B cell (primary cell): Measurements from ENCODE around the gene HLA-DMB. TPM values are rescaled to one million over a fixed set of nuclear protein-coding genes. Genes with fewer than 3 reads are reported as not detected.

Experiments used
- ATAC-seq: fragments of 200-7000 bp; cut with Tn5 transposase; one replicate; pipeline ENCODE4 v1.10.0; 2021; ENCODE audit warnings: low read depth, mild to moderate bottlenecking, moderate number of reproducible peaks, moderate library complexity
- CTCF ChIA-PET: fragments of 350-600 bp; sonication (Branson Sonifier 250); formaldehyde crosslinking; loops from one replicate; lab custom pipeline; 2021; ENCODE audit warnings: antibody characterized with exemption, inconsistent platforms; lab: Charles Lee
- POLR2A ChIA-PET: fragments of 350-600 bp; sonication (Branson Sonifier 250); formaldehyde crosslinking; loops from one replicate; lab custom pipeline; 2021; ENCODE audit warnings: antibody characterized with exemption; lab: Charles Lee
- DNase-seq: peaks from one replicate; pipeline ENCODE4 v3.0.0; 2013
- H2AFZ ChIP-seq: 2 replicates; pipeline ENCODE4 v1.6.1; 2012; ENCODE audit warnings: mild to moderate bottlenecking, low read depth, low read length; ENCODE audit not compliant: insufficient read depth, poor library complexity, severe bottlenecking
- H3K27ac ChIP-seq, 2 donors: 1 replicate in 1 of 2; 2 replicates in 1 of 2; pipeline ENCODE4 v1.5.1; 2012 to 2013; ENCODE audit warnings: low read length in 2 of 2, mild to moderate bottlenecking in 2 of 2, moderate library complexity in 1 of 2
- H3K27me3 ChIP-seq, 4 experiments: fragments of 200-600 bp in 1 of 4; sonication (generic) in 1 of 4; replicated peaks in 1 of 4; 1 replicate in 2 of 4; 2 replicates in 2 of 4; pipeline versions ENCODE4 v1.6.1 to v1.7.0; 2013 to 2016; ENCODE audit warnings: low read length in 3 of 4, mild to moderate bottlenecking in 2 of 4, mixed read lengths in 1 of 4, moderate library complexity in 1 of 4; ENCODE audit not compliant: insufficient read depth in 4 of 4, control insufficient read depth in 3 of 4; ENCODE audit errors: control extremely low read depth in 1 of 4
- H3K36me3 ChIP-seq, 2 experiments: replicated peaks in 1 of 2; 1 replicate in 1 of 2; 2 replicates in 1 of 2; pipeline versions ENCODE4 v1.6.1 to v1.7.1; 2013; ENCODE audit warnings: low read length in 1 of 2; ENCODE audit not compliant: insufficient read depth in 2 of 2, control insufficient read depth in 1 of 2; ENCODE audit errors: control extremely low read depth in 1 of 2, extremely low read depth in 1 of 2
- H3K4me1 ChIP-seq, 2 donors: fragments of 200-600 bp in 1 of 2; sonication (generic) in 1 of 2; 1 replicate in 1 of 2; 2 replicates in 1 of 2; pipeline versions ENCODE4 v1.5.1 to v1.6.1; 2013 to 2017; ENCODE audit warnings: low read length in 2 of 2; ENCODE audit not compliant: control insufficient read depth in 2 of 2, insufficient read depth in 2 of 2
- H3K4me2 ChIP-seq: replicated peaks from 2 replicates; pipeline ENCODE3; 2012; ENCODE audit warnings: mild to moderate bottlenecking, low read depth, low read length; ENCODE audit not compliant: poor library complexity, severe bottlenecking
- H3K4me3 ChIP-seq, 5 experiments: fragments of 200-600 bp in 1 of 5; sonication (generic) in 1 of 5; 1 replicate in 3 of 5; 2 replicates in 2 of 5; pipeline versions ENCODE4 v1.5.1 to v1.7.0; 2011 to 2016; ENCODE audit warnings: low read length in 4 of 5, mild to moderate bottlenecking in 4 of 5, low read depth in 2 of 5, control low read depth in 1 of 5, moderate library complexity in 1 of 5; ENCODE audit not compliant: insufficient read depth in 1 of 5; ENCODE audit errors: control extremely low read depth in 1 of 5, extremely low read depth in 1 of 5
- H3K79me2 ChIP-seq: fragments of 200-600 bp; sonication (generic); one replicate; pipeline ENCODE4 v1.6.0; 2016; ENCODE audit warnings: low read length; ENCODE audit not compliant: control insufficient read depth, insufficient read depth
- H3K9ac ChIP-seq: fragments of 200-600 bp; sonication (generic); 2 replicates; pipeline ENCODE4 v1.6.1; 2017; ENCODE audit warnings: mild to moderate bottlenecking, low read length, moderate library complexity
- H3K9me3 ChIP-seq, 3 donors: one replicate each; pipeline versions ENCODE4 v1.6.1 to v1.7.1; 2013; ENCODE audit warnings: low read length in 2 of 3; ENCODE audit not compliant: control insufficient read depth in 2 of 3, insufficient read depth in 1 of 3; ENCODE audit errors: control extremely low read depth in 1 of 3
- H4K20me1 ChIP-seq: 2 replicates; pipeline ENCODE4 v1.6.0; 2012; ENCODE audit warnings: mild to moderate bottlenecking, low read length; ENCODE audit not compliant: insufficient read depth, control insufficient read depth, poor library complexity, severe bottlenecking
- H3K27ac Mint-ChIP-seq: one replicate; pipeline ENCODE4 v1.8.0; 2021; ENCODE audit warnings: mixed read lengths
- H3K27me3 Mint-ChIP-seq: one replicate; pipeline ENCODE4 v1.8.0; 2021; ENCODE audit warnings: mixed read lengths
- H3K4me1 Mint-ChIP-seq: one replicate; pipeline ENCODE4 v1.8.0; 2021; ENCODE audit warnings: mixed read lengths
- H3K4me3 Mint-ChIP-seq: one replicate; pipeline ENCODE4 v1.8.0; 2021; ENCODE audit warnings: mixed read lengths
- H3K9me3 Mint-ChIP-seq: one replicate; pipeline ENCODE4 v1.8.0; 2022; ENCODE audit warnings: mixed read lengths; ENCODE audit not compliant: insufficient read depth
- CTCF ChIP-seq: fragments of 200-600 bp; IDR thresholded peaks from one replicate; pipeline ENCODE4 v1.8.0; 2022; ENCODE audit warnings: antibody characterized with exemption, mild to moderate bottlenecking
- EZH2 ChIP-seq: IDR thresholded peaks from 2 replicates; pipeline ENCODE4 v1.6.1; 2012; ENCODE audit warnings: borderline replicate concordance, low read depth, mild to moderate bottlenecking, moderate library complexity, low read length; ENCODE audit not compliant: insufficient read depth, poor library complexity, severe bottlenecking
- WGBS: methylation state at CpG from one replicate; pipeline ENCODE4 v1.1.5; 2013; ENCODE audit warnings: missing lambda C conversion rate; ENCODE audit not compliant: insufficient coverage; 5-methylcytosine and 5-hydroxymethylcytosine counted together
- intact Hi-C: fragments of 100-400 bp; cut with micrococcal nuclease; formaldehyde crosslinking; loops from one replicate; pipeline ENCODE4 v1.10.0; 2022
- polyA plus RNA-seq: library from polyadenylated mRNA; depleted of rRNA; stranded (reverse); fragments of >200 nt; gene quantifications from 2 replicates; pipeline ENCODE4 v1.2.3, GENCODE V29; 2012
- total RNA-seq, 2 donors: library from RNA; stranded (reverse); fragments of 120-200 nt in 1 of 2; gene quantifications; 1 replicate in 1 of 2; 2 replicates in 1 of 2; pipeline versions ENCODE4 v1.2.3 to v1.2.4, GENCODE V29; 2013 to 2022

The HLA-DMB gene
- total and polyA plus RNA-seq, 2 donors (not counting 1 experiment from before 2014, with no cell fraction given), result 593 to 656 TPM

- Histone ChIP-seq H3K79me2 (peaks cover 68% of the 10 kb centered on the region), H2AFZ (no peak overlapping the region), H3K4me1 (peaks cover 66 to 82% of the 10 kb centered on the region in 2 donors), H4K20me1 (peaks cover 4% of the 10 kb centered on the region), H3K27ac (peak overlapping the region; percentile 97 to 98), H3K4me2 (peak overlapping the region; percentile 81), H3K9ac (peak overlapping the region; percentile 93), H3K4me3 (peak overlapping the region; percentile 95 to 100 (median 96)), H3K27me3 (no peaks in the 10 kb centered on the region), H3K9me3 (no peaks in the 10 kb centered on the region), H3K36me3 (peaks cover 0 to 32% of the 10 kb centered on the region in 2 experiments)
- no peaks in the 10 kb centered on the region for H3K9me3 Mint-ChIP-seq
- WGBS, result 4% methylated on average over 5 of the region's 7 CpGs
- H3K27ac Mint-ChIP-seq, result peak overlapping the region; percentile 99
- ATAC-seq (peak; percentile 48), DNase-seq (peak; percentile 94)
- peak overlapping the region; percentile 96 for H3K4me3 Mint-ChIP-seq
- no peaks in the 10 kb centered on the region for H3K27me3 Mint-ChIP-seq
- peaks cover 77% of the 10 kb centered on the region for H3K4me1 Mint-ChIP-seq
- intact Hi-C loops, result loop anchor here (1.0 to 10.0 kb wide), 9 partner anchors 8 to 669 kb away; partner anchors contain the start of genes HLA-DMA, HLA-DOB and PSMB8
- CTCF ChIA-PET, result interaction anchor here (0.7 to 15.8 kb wide), 18 partner anchors 8 to 180 kb away, joined by 3 to 462 read pairs (median 5); partner anchors contain the start of genes BRD2, HLA-DMA, PSMB9 and TAP1
- no peak for TF ChIP-seq EZH2
- no peak for TF ChIP-seq CTCF
- POLR2A ChIA-PET, result interaction anchor here (0.6 to 7.4 kb wide), 14 partner anchors 9 to 139 kb away, joined by 3 to 326 read pairs (median 8); partner anchors contain the start of genes BRD2, HLA-DMA, PSMB8 and PSMB9
Observed at GRCh38 chr6:32941214-32941768, 463 bp upstream of the HLA-DMB start.

- H3K4me3 ChIP-seq, result peak overlapping the region; percentile 51 to 100 (median 96)
- no peak overlapping the region for H2AFZ ChIP-seq
- peaks cover 8% of the 10 kb centered on the region for H4K20me1 ChIP-seq
- TF ChIP-seq CTCF (no peak), EZH2 (no peak)
- 83% methylated on average over 5 of the region's 7 CpGs for WGBS
- H3K27me3 ChIP-seq, result no peaks in the 10 kb centered on the region
- H3K9ac ChIP-seq, result peak overlapping the region; percentile 93
- no peak for DNase-seq
- peaks cover 9 to 60% of the 10 kb centered on the region in 2 experiments for H3K36me3 ChIP-seq
- no peaks in the 10 kb centered on the region for H3K9me3 Mint-ChIP-seq
- peak overlapping the region; percentile 88 for H3K27ac Mint-ChIP-seq
- H3K4me1 Mint-ChIP-seq, result peaks cover 82% of the 10 kb centered on the region
- H3K4me1 ChIP-seq, result peaks cover 70 to 82% of the 10 kb centered on the region in 2 donors
- H3K27me3 Mint-ChIP-seq, result no peaks in the 10 kb centered on the region
- no peak for ATAC-seq
- intact Hi-C loops, result no loop called here
- ChIA-PET POLR2A (interaction anchor here (1.1 to 7.4 kb wide), 3 partner anchors 14 to 46 kb away, joined by 3 to 326 read pairs (median 131); partner anchors contain the start of genes BRD2 and HLA-DMA), CTCF (interaction anchor here (1.6 to 15.8 kb wide), 5 partner anchors 15 to 54 kb away, joined by 3 to 462 read pairs (median 60); partner anchors contain the start of genes BRD2 and HLA-DMA)
- peak overlapping the region; percentile 83 for H3K4me3 Mint-ChIP-seq
- H3K79me2 ChIP-seq, result peaks cover 79% of the 10 kb centered on the region
- no peaks in the 10 kb centered on the region for H3K9me3 ChIP-seq
- H3K4me2 ChIP-seq, result peak overlapping the region; percentile 81
- H3K27ac ChIP-seq, result peak overlapping the region; percentile 8 to 98
Observed at GRCh38 chr6:32938494-32938893, 2.3 kb downstream of the HLA-DMB start.
